GM21717 (cell line): Measurements from ENCODE around the gene TMEM100.
A peak's percentile ranks its signal among the peaks of the same experiment; 100 is the strongest.

Experiments used
- ATAC-seq: cut with Tn5 transposase; IDR thresholded peaks from one replicate; pipeline ENCODE4 v1.9.1; 2021; ENCODE audit warnings: mild to moderate bottlenecking, moderate library complexity; ENCODE audit not compliant: unreplicated experiment

The TMEM100 gene

GRCh38 chr17:55722742-55723487 lies at the start of gene TMEM100:
Gene TMEM100, minus strand, starts transcription at chr17:55722864. Its CDS starts 1,794 bp downstream, at chr17:55721070.
- no peak for ATAC-seq

- no peak for ATAC-seq
Measured at GRCh38 chr17:55772086-55772485, 49.4 kb upstream of the TMEM100 start.

GRCh38 chr17:55770196-55770870 lies 47.7 kb upstream of the TMEM100 start:
- ATAC-seq, result no peak

GRCh38 chr17:55769625-55770000 lies 46.9 kb upstream of the TMEM100 start:
- no peak for ATAC-seq

GRCh38 chr17:55768936-55769624 lies 46.4 kb upstream of the TMEM100 start:
- no peak for ATAC-seq

GRCh38 chr17:55765472-55765871 lies 42.8 kb upstream of the TMEM100 start:
- ATAC-seq, result no peak

- no peak for ATAC-seq
Measured at GRCh38 chr17:55764610-55765009, 41.9 kb upstream of the TMEM100 start.

- ATAC-seq, result no peak
Measured at GRCh38 chr17:55763856-55764255, 41.2 kb upstream of the TMEM100 start.

- ATAC-seq, result no peak
Measured at GRCh38 chr17:55762086-55762858, 39.6 kb upstream of the TMEM100 start.

GRCh38 chr17:55760643-55761355 lies 38.1 kb upstream of the TMEM100 start:
- ATAC-seq, result no peak

- ATAC-seq, result no peak
Measured at GRCh38 chr17:55758171-55758570, 35.5 kb upstream of the TMEM100 start.

- ATAC-seq, result no peak
Measured at GRCh38 chr17:55757659-55758058, 35.0 kb upstream of the TMEM100 start.

- no peak for ATAC-seq
Measured at GRCh38 chr17:55756689-55757088, 34.0 kb upstream of the TMEM100 start.

- ATAC-seq, result no peak
Measured at GRCh38 chr17:55751720-55752250, 29.1 kb upstream of the TMEM100 start.

- ATAC-seq, result peak; percentile 100
Measured at GRCh38 chr17:55750750-55751657, 28.3 kb upstream of the TMEM100 start, which contains the start of gene PCTP. Gene PCTP, plus strand, starts transcription at chr17:55751051. Its CDS starts 53 bp downstream, at chr17:55751104.

- no peak for ATAC-seq
Measured at GRCh38 chr17:55749985-55750384, 27.3 kb upstream of the TMEM100 start.

GRCh38 chr17:55748841-55749240 lies 26.2 kb upstream of the TMEM100 start:
- no peak for ATAC-seq

GRCh38 chr17:55747209-55747608 lies 24.5 kb upstream of the TMEM100 start:
- ATAC-seq, result no peak

- no peak for ATAC-seq
Measured at GRCh38 chr17:55746466-55746865, 23.8 kb upstream of the TMEM100 start.
